Lower leg skin (tissue), 4 donors: Measurements from ENCODE around the gene NOTCH1. TPM values are rescaled to one million over a fixed set of nuclear protein-coding genes. Genes with fewer than 3 reads are reported as not detected.

Experiments used
- DNase-seq, 2 donors: peaks; one replicate each; pipeline ENCODE4 v3.0.0-alpha.2; 2019; ENCODE audit warnings: low spot score in 2 of 2
- H3K4me3 ChIP-seq: fragments of 200-600 bp; sonication (generic); 2 replicates; pipeline ENCODE4 v1.5.1; 2017; ENCODE audit warnings: mild to moderate bottlenecking, low read depth; ENCODE audit not compliant: poor library complexity, severe bottlenecking
- POLR2A ChIP-seq, 2 donors: fragments of 450-650 bp; IDR thresholded peaks; one replicate each; pipeline ENCODE4 v1.6.1; 2016 to 2017; ENCODE audit warnings: antibody characterized with exemption in 2 of 2, mild to moderate bottlenecking in 1 of 2, moderate library complexity in 1 of 2
- WGBS, 2 donors: methylation state at CpG; one replicate each; pipeline ENCODE4 v1.1.5; 2018; 5-methylcytosine and 5-hydroxymethylcytosine counted together
- intact Hi-C: fragments of 100-400 bp; cut with DNase I; formaldehyde crosslinking; loops from one replicate; pipeline ENCODE4 v1.15.0; 2023; ENCODE audit warnings: low total_unique reads
- total RNA-seq, 4 donors: library from RNA; depleted of rRNA; stranded (reverse); fragments of >200 nt; gene quantifications; one replicate each; pipeline ENCODE4 v1.1.0, GENCODE V29; 2016
- TF ChIP-seq, protein P1 (sequence below), 3 donors: fragments of 450-650 bp; IDR thresholded peaks; one replicate each; pipeline ENCODE4 v1.5.1; 2016; ENCODE audit warnings: antibody characterized with exemption in 3 of 3, mild to moderate bottlenecking in 3 of 3, moderate library complexity in 2 of 3

The NOTCH1 gene
- total RNA-seq, 4 donors from 2014 or later, result 79.7 to 95.3 (median 82.8) TPM

DNA sequence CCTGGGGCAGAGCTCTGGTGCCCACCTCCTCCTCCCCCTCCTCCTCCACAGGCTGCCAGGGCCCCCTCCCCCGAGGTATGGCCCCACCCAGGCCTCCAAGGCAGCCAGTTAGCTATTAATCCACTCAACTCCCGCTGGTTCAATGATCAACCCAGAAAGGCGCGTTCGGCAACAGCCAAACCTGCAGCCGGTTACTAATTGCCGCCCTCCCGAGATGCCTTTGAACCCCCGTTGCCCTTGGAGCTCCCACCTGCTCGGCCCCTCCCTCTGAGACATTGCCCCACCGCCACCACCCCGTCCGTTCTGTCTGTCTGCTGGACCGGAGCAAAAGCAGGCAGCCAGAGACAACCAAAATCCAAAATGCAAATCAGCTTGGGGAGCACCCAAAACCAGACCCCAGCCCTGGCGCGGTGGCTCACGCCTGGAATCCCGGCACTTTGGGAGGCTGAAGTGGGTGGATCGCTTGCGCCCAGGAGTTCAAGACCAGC, 25.8 kb downstream of the NOTCH1 start:
- no peak for DNase-seq
- TF ChIP-seq, protein P1, sequence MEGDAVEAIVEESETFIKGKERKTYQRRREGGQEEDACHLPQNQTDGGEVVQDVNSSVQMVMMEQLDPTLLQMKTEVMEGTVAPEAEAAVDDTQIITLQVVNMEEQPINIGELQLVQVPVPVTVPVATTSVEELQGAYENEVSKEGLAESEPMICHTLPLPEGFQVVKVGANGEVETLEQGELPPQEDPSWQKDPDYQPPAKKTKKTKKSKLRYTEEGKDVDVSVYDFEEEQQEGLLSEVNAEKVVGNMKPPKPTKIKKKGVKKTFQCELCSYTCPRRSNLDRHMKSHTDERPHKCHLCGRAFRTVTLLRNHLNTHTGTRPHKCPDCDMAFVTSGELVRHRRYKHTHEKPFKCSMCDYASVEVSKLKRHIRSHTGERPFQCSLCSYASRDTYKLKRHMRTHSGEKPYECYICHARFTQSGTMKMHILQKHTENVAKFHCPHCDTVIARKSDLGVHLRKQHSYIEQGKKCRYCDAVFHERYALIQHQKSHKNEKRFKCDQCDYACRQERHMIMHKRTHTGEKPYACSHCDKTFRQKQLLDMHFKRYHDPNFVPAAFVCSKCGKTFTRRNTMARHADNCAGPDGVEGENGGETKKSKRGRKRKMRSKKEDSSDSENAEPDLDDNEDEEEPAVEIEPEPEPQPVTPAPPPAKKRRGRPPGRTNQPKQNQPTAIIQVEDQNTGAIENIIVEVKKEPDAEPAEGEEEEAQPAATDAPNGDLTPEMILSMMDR (IDR thresholded peaks at IDR 0.05), result no peak
- no peak for TF ChIP-seq POLR2A (IDR thresholded peaks at IDR 0.05)
- WGBS, 2 donors, result 88 to 93% methylated on average over 19 to 20 of the region's 20 CpGs

GRCh38 chr9:136519263-136520052, 26.4 kb downstream of the NOTCH1 start:
- TF ChIP-seq POLR2A (IDR thresholded peaks at IDR 0.05), result no peak
- TF ChIP-seq, protein P1 (IDR thresholded peaks at IDR 0.05), result no peak
- intact Hi-C loops, result no loop called here
- DNase-seq, result no peak
- H3K4me3 ChIP-seq, result no peak overlapping the region
- WGBS, 2 donors, result 92 to 94% methylated on average over 31 to 32 of the region's 32 CpGs

More for the DNA sequence above, 25.8 kb downstream of the NOTCH1 start:
- intact Hi-C loops, result no loop called here
- H3K4me3 ChIP-seq, result no peak overlapping the region

GRCh38 chr9:136518623-136519022, 27.2 kb downstream of the NOTCH1 start:
- intact Hi-C loops, result no loop called here
- DNase-seq, result no peak
- TF ChIP-seq, protein P1 (IDR thresholded peaks at IDR 0.05), result no peak
- no peak for TF ChIP-seq POLR2A (IDR thresholded peaks at IDR 0.05)
- no peak overlapping the region for H3K4me3 ChIP-seq
- 76 to 86% methylated on average over 12 to 18 of the region's 18 CpGs for WGBS, 2 donors

DNA sequence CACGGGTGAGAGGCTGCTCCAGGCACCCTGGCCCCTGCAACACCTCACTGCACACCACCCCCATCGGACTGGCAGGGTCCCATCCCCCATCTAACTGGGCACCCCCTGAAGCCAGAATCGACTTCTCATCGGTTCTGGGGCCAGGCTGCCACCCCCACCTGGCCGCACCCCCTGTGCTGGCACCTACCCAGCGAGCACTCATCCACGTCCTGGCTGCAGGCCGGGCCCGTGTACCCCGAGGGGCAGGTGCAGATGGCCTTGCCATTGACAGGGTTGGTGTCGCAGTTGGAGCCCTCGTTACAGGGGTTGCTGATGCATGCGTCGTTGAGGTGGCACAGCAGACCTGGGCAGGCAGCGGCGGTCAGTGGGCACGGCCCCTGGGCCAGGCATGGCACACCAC, 27.9 kb downstream of the NOTCH1 start:
- 76 to 82% methylated on average over 10 of the region's 17 CpGs for WGBS, 2 donors

DNA sequence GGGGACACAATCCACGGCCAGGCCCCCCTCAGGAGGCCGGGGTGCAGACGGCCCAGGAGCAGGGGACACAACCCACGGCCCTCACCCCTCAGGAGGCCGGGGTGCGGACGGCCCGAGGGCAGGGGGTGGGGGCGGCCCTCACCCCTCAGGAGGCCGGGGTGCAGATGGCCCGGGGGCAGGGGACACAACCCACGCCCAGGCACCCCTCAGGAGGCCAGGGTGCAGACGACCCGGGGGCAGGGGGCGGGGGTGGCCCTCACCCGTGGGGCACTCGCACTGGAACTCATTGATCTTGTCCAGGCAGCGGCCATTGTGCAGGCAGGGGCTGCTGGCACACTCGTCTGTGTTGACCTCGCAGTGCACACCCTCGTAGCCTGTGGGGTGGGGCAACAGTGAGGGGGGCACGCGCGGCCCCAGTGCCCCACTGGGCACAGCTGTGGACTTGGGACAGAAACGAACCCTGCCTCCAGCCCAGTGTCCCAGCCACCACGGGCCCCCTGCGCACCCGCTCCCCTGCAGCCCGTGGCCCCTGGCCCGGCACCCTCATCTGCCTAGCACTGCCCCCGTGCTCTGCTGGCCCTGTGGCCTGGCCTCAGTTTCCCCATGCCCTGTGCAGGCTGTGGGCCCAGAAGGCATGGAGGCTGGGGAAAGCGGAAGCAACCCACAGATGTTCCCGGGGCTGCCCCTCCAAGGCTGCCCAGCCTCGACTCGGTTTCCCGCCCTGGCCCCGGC, 28.7 kb downstream of the NOTCH1 start:
- no peak for TF ChIP-seq POLR2A (IDR thresholded peaks at IDR 0.05)
- TF ChIP-seq, protein P1 (IDR thresholded peaks at IDR 0.05), result no peak
- no peak for DNase-seq
- H3K4me3 ChIP-seq, result no peak overlapping the region
- WGBS, 2 donors, result 89 to 95% methylated on average over 13 to 28 of the region's 37 CpGs
- intact Hi-C loops, result no loop called here

More for the DNA sequence above, 27.9 kb downstream of the NOTCH1 start:
- no peak for TF ChIP-seq POLR2A (IDR thresholded peaks at IDR 0.05)
- TF ChIP-seq, protein P1 (IDR thresholded peaks at IDR 0.05), result no peak
- DNase-seq, result no peak
- H3K4me3 ChIP-seq, result no peak overlapping the region
- intact Hi-C loops, result no loop called here
